Smooth muscle cell (in vitro differentiated cells): ENCODE results near the gene CD9. TPM values are rescaled to one million over a fixed set of nuclear protein-coding genes. Genes with fewer than 3 reads are reported as not detected.
A peak's percentile ranks its signal among the peaks of the same experiment; 100 is the strongest.

ENCODE experiments used
- DNase-seq: peaks from one replicate; lab custom pipeline; 2025; ENCODE audit not compliant: unreplicated experiment; lab: John Stamatoyannopoulos, UW
- H2AFZ ChIP-seq: fragments of 200-600 bp; sonication (generic); 2 replicates; pipeline ENCODE4 v1.6.0; 2016; ENCODE audit warnings: antibody characterized with exemption, low read depth, mild to moderate bottlenecking
- H3F3A ChIP-seq: fragments of 200-600 bp; sonication (generic); 2 replicates; pipeline ENCODE4 v1.6.0; 2017; ENCODE audit warnings: antibody characterized with exemption, low read depth
- H3K27ac ChIP-seq: fragments of 200-600 bp; sonication (generic); 2 replicates; pipeline ENCODE4 v1.5.1; 2016; ENCODE audit warnings: low read depth, mild to moderate bottlenecking
- H3K27me3 ChIP-seq: fragments of 200-600 bp; sonication (generic); 2 replicates; pipeline ENCODE4 v1.6.1; 2016; ENCODE audit warnings: low read depth, mild to moderate bottlenecking
- H3K36me3 ChIP-seq: fragments of 200-600 bp; sonication (generic); 2 replicates; pipeline ENCODE4 v1.5.1; 2016; ENCODE audit warnings: low read depth
- H3K4me1 ChIP-seq: fragments of 200-600 bp; sonication (generic); 2 replicates; pipeline ENCODE4 v1.5.1; 2016; ENCODE audit warnings: low read depth
- H3K4me2 ChIP-seq: fragments of 200-600 bp; sonication (generic); 2 replicates; pipeline ENCODE4 v1.6.0; 2016; ENCODE audit warnings: mild to moderate bottlenecking
- H3K4me3 ChIP-seq: fragments of 200-600 bp; sonication (generic); 2 replicates; pipeline ENCODE4 v1.5.1; 2016; ENCODE audit warnings: mild to moderate bottlenecking
- H3K79me2 ChIP-seq: fragments of 200-600 bp; sonication (generic); 2 replicates; pipeline ENCODE4 v1.6.0; 2016; ENCODE audit warnings: low read depth, mild to moderate bottlenecking
- H3K9ac ChIP-seq: fragments of 200-600 bp; sonication (generic); 2 replicates; pipeline ENCODE4 v1.6.0; 2016; ENCODE audit warnings: low read depth
- H3K9me3 ChIP-seq: fragments of 200-600 bp; sonication (generic); replicated peaks from 2 replicates; pipeline ENCODE4 v1.5.1; 2016; ENCODE audit warnings: low read depth
- H4K20me1 ChIP-seq: fragments of 200-600 bp; sonication (generic); 2 replicates; pipeline ENCODE4 v1.6.0; 2016; ENCODE audit warnings: low read depth
- WGBS: methylation state at CpG from one replicate; pipeline ENCODE4 v1.1.7; 2016; ENCODE audit warnings: low lambda C conversion rate; 5-methylcytosine and 5-hydroxymethylcytosine counted together
- polyA plus RNA-seq: library from polyadenylated mRNA; unstranded; fragments of >200 nt; fragmentation: Nextera tagmentation; extraction: Ambion mirVana; gene quantifications from 2 replicates; pipeline ENCODE4 v1.2.1, GENCODE V29; 2016
- total RNA-seq: library from RNA; depleted of rRNA; stranded (reverse); fragments of >200 nt; gene quantifications from 2 replicates; pipeline ENCODE4 v1.2.3, GENCODE V29; 2014
- TF ChIP-seq, protein P1 (sequence below): fragments of 200-600 bp; sonication (generic); IDR thresholded peaks from 2 replicates; pipeline ENCODE4 v1.5.1; 2017; ENCODE audit warnings: borderline replicate concordance, mild to moderate bottlenecking, antibody characterized with exemption; ENCODE audit not compliant: insufficient read depth, poor library complexity, severe bottlenecking

CD9 gene
- total and polyA plus RNA-seq, 2 experiments from 2014 or later: 144 to 207 TPM

DNA sequence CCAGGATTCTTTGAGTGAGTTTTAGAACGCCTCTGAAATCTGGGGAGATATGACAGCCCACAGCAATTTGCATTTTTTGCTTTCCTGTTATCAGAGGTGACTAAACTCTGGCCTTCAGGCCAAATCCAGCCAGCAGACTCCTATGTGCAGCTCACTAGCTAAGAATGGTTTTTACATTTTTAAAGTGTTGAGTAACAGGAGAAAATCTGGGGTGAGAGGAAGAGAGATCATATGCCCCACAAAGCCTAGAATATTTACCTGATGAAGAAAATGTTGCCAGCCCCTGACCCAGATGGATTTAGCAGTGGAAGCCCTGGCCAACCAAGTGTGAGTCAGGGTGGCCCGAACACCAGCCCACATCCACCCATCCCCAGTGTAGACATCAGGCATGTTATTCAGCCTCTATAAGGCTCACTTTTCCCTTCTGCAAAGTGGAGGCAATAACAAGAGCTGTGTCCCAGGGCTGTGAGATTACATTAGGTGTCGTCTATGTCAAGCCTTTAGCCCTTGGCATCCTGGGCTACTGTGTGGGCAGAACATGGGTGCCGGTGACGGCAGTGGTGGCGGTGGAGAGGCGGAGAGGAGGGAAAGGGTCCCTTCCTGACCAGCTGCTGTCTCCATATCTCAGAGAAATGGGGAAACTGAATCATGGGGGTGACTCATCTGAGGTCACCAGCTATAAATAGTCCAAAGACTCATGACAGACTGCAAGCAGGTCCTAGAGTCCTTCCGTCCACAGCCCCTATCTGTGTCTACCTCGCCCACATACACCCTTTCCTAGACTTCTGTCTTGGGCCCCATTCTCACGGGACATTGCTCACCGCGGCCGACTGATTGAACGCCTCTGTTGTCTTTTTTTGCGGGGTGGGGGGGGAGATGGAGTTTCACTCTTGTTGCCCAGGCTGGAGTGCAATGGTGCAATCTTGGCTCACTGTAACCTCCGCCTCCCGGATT, 32.6 kb upstream of the CD9 start:
- Histone ChIP-seq H3K4me1 (peaks cover 5% of the 10 kb centered on the region), H3K4me3 (no peak overlapping the region), H3F3A (peaks cover 14% of the 10 kb centered on the region), H3K79me2 (no peaks in the 10 kb centered on the region), H3K9ac (peak overlapping the region; percentile 97), H3K36me3 (no peaks in the 10 kb centered on the region), H3K27ac (peak overlapping the region; percentile 100), H2AFZ (no peak overlapping the region), H3K27me3 (no peaks in the 10 kb centered on the region), H3K9me3 (no peaks in the 10 kb centered on the region), H3K4me2 (peak overlapping the region; percentile 63), H4K20me1 (no peaks in the 10 kb centered on the region)
- 9% methylated on average over 17 of the region's 17 CpGs for WGBS
- TF ChIP-seq, protein P1, sequence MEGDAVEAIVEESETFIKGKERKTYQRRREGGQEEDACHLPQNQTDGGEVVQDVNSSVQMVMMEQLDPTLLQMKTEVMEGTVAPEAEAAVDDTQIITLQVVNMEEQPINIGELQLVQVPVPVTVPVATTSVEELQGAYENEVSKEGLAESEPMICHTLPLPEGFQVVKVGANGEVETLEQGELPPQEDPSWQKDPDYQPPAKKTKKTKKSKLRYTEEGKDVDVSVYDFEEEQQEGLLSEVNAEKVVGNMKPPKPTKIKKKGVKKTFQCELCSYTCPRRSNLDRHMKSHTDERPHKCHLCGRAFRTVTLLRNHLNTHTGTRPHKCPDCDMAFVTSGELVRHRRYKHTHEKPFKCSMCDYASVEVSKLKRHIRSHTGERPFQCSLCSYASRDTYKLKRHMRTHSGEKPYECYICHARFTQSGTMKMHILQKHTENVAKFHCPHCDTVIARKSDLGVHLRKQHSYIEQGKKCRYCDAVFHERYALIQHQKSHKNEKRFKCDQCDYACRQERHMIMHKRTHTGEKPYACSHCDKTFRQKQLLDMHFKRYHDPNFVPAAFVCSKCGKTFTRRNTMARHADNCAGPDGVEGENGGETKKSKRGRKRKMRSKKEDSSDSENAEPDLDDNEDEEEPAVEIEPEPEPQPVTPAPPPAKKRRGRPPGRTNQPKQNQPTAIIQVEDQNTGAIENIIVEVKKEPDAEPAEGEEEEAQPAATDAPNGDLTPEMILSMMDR: no peak
- DNase-seq: peak; percentile 64

DNA sequence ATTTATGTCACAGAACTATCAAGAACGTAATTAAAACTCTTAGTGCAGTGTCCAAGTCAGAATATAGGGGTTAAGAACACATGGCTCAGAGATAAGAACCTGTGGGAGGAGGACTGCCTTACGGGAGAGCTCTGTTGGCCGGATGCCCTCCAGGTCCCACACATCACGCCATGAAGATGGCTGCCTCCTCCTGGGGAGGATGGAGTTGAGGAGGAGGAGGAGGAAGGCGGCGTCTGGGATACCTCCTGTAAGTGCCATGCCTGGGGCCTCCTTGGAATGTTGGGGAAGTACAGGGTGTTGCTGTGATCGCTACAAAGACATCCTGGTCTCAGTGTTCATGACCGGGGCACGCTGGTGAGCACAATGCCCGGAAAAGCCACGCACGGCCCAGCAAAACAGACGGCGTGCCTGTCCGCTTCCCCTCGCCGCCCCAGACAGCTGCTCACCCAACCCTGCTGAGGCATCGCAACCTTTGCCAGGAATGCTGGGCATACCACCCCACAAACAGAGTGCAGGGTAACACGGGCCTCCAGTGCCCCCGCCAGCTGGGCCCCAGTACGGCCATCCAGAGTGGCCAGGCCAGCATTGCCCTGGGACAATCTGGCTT, 28.7 kb upstream of the CD9 start:
- H3K4me2 ChIP-seq: no peak overlapping the region
- TF ChIP-seq, protein P1: no peak
- H3F3A ChIP-seq: peaks cover 3% of the 10 kb centered on the region
- H2AFZ ChIP-seq: no peak overlapping the region
- no peaks in the 10 kb centered on the region for H3K36me3 ChIP-seq
- no peak overlapping the region for H3K4me3 ChIP-seq
- H3K9me3 ChIP-seq: no peaks in the 10 kb centered on the region
- peaks cover 5% of the 10 kb centered on the region for H3K4me1 ChIP-seq
- no peak for DNase-seq
- H3K79me2 ChIP-seq: no peaks in the 10 kb centered on the region
- H3K9ac ChIP-seq: no peak overlapping the region
- 74% methylated on average over 21 of the region's 21 CpGs for WGBS
- no peak overlapping the region for H3K27ac ChIP-seq
- no peaks in the 10 kb centered on the region for H4K20me1 ChIP-seq
- no peaks in the 10 kb centered on the region for H3K27me3 ChIP-seq

DNA sequence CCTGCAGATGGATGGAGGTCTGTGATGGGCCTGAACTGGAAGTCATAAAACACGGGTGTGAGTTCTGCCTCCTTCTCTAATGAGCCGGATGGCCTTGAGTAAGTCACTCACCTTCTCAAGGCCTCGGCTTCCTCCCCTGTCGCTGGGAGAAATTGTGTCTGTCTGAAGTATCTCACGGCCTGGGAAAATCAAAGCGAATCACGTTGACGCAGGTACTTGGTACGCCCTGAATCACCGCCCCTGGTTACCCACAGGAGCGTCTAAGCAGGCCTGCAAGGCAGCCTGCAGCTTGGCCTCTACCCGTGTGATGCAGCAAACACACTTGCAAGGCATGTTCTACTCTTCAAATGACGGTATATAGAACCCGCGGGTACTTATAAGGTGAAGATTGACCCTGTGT, 28.1 kb upstream of the CD9 start:
- Histone ChIP-seq H3K36me3 (no peaks in the 10 kb centered on the region), H3K27ac (no peak overlapping the region), H2AFZ (no peak overlapping the region), H3F3A (peaks cover 3% of the 10 kb centered on the region), H3K4me2 (no peak overlapping the region), H3K4me1 (peaks cover 5% of the 10 kb centered on the region), H3K79me2 (no peaks in the 10 kb centered on the region), H3K4me3 (no peak overlapping the region), H3K9me3 (no peaks in the 10 kb centered on the region), H3K27me3 (no peaks in the 10 kb centered on the region), H3K9ac (no peak overlapping the region), H4K20me1 (no peaks in the 10 kb centered on the region)
- no peak for DNase-seq
- WGBS: 94% methylated on average over 15 of the region's 15 CpGs
- TF ChIP-seq, protein P1: no peak
